ENCODE results near the gene MATR3. TPM values are rescaled to one million over a fixed set of nuclear protein-coding genes. Genes with fewer than 3 reads are reported as not detected.
A peak's percentile ranks its signal among the peaks of the same experiment; 100 is the strongest.
"Not testable (repeated sequence)": the region's sequence is repeated elsewhere in the genome, so short reads cannot be mapped to it uniquely, and the experiment has no call there.

MATR3 gene
- total and polyA plus RNA-seq, 7 experiments from 2014 or later = 219 to 379 (median 291) TPM

GRCh38 chr5:139342423-139342723 is 48.8 kb downstream of the MATR3 start:
- H3K36me3 Mint-ChIP-seq = peaks cover 0 to 21% (median 17%) of the 10 kb centered on the region in 5 donors
- H3K4me1 ChIP-seq (ENCODE audit: control insufficient read depth in 2 of 2, insufficient read depth in 2 of 2, low read length in 2 of 2) = peaks cover 28 to 30% of the 10 kb centered on the region in 2 donors
- H3K36me3 ChIP-seq (ENCODE audit: control insufficient read depth in 2 of 3, insufficient read depth in 3 of 3, low read length in 3 of 3) = peaks cover 0 to 5% (median 0%) of the 10 kb centered on the region in 3 experiments
- H3K27me3 Mint-ChIP-seq = peaks cover 0 to 5% (median 0%) of the 10 kb centered on the region in 5 donors
- H3K9me3 Mint-ChIP-seq = peaks cover 0 to 11% (median 0%) of the 10 kb centered on the region in 11 donors
- H3K27me3 ChIP-seq (ENCODE audit: control insufficient read depth in 2 of 2, insufficient read depth in 2 of 2, low read length in 2 of 2) = no peaks in the 10 kb centered on the region
- peak overlapping the region; percentile 96 to 100 (median 99) for H3K27ac Mint-ChIP-seq
- H3K4me1 Mint-ChIP-seq = peaks cover 34 to 68% (median 59%) of the 10 kb centered on the region in 7 donors
- DNase-seq (peak in 2 of 9 donors; percentile 81 to 86), ATAC-seq (no peak)
- H3K4me3 Mint-ChIP-seq = peak overlapping the region; percentile 95 to 100 (median 98)
- intact Hi-C loops (cut with micrococcal nuclease) = loop anchor here (1.0 to 10.0 kb wide), 12 partner anchors 70 to 1164 kb away; partner anchors contain the start of genes ANKHD1 (in 2 of the 2), BRD8 (in 1 of the 2), CDC25C (in 1 of the 2) and CYSTM1 (in 1 of the 2)
- no peaks in the 10 kb centered on the region for H3K9me3 ChIP-seq (ENCODE audit: control insufficient read depth in 2 of 3, low read length in 3 of 3)
- peak overlapping the region; percentile 98 for H3K27ac ChIP-seq (ENCODE audit: low read depth, low read length)
- H3K4me3 ChIP-seq (ENCODE audit: low read length) = peak overlapping the region; percentile 96
- ChIA-PET CTCF (interaction anchor here (0.7 to 1.3 kb wide), 4 partner anchors 24 to 61 kb away, joined by 3 to 5 read pairs (median 4); partner anchors contain the start of genes MATR3 and SPATA24), POLR2A (interaction anchor here (0.7 to 3.6 kb wide), 25 partner anchors 9 to 1004 kb away, joined by 3 to 61 read pairs (median 7); partner anchors contain the start of genes DNAJC18, ETF1, FAM53C and HSPA9)

DNA sequence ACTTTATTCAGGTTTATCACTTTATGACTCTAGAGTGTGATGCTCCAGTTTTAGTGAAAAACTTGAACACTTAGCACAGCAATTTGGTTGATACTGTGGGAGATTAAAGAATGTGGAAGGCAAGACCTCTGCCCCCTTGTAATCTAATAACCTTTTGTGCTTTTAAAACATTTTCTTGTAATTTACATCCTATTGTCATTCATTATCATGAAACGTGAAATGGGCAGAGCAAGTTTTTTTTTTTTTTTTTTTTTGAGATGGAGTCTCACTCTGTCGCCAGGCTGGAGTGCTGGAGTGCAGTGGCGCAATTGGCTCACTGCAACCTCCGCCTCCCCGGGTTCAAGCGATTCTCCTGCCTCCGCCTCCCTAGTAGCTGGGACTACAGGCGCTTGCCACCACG is 49.9 kb downstream of the MATR3 start:
- Mint-ChIP-seq H3K27me3 (peaks cover 0 to 5% (median 0%) of the 10 kb centered on the region in 5 donors), H3K27ac (peak overlapping the region in 6 of 9 donors; percentile 96 to 100 (median 98)), H3K4me1 (peaks cover 34 to 74% (median 64%) of the 10 kb centered on the region in 7 donors), H3K9me3 (peaks cover 0 to 11% (median 0%) of the 10 kb centered on the region in 11 donors), H3K4me3 (peak overlapping the region; percentile 95 to 100 (median 98)), H3K36me3 (peaks cover 0 to 21% (median 17%) of the 10 kb centered on the region in 5 donors)
- no peaks in the 10 kb centered on the region for H3K27me3 ChIP-seq (ENCODE audit: control insufficient read depth in 2 of 2, insufficient read depth in 2 of 2, low read length in 2 of 2)
- H3K36me3 ChIP-seq (ENCODE audit: control insufficient read depth in 2 of 3, insufficient read depth in 3 of 3, low read length in 3 of 3) = peaks cover 0 to 5% (median 0%) of the 10 kb centered on the region in 3 experiments
- H3K4me1 ChIP-seq (ENCODE audit: control insufficient read depth in 2 of 2, insufficient read depth in 2 of 2, low read length in 2 of 2) = peaks cover 28 to 30% of the 10 kb centered on the region in 2 donors
- CTCF ChIA-PET = no interaction called here
- H3K27ac ChIP-seq (ENCODE audit: low read depth, low read length) = peak overlapping the region; percentile 98
- DNase-seq = no peak
- peak overlapping the region; percentile 96 for H3K4me3 ChIP-seq (ENCODE audit: low read length)
- intact Hi-C loops (cut with micrococcal nuclease) = loop anchor here (2.0 to 10.0 kb wide), 9 partner anchors 71 to 1165 kb away; partner anchors contain the start of genes ANKHD1 (in 2 of the 2), BRD8 (in 1 of the 2), CDC25C (in 1 of the 2) and CYSTM1 (in 1 of the 2)
- ATAC-seq = no peak
- POLR2A ChIA-PET = interaction anchor here (1.2 kb wide), 1 partner anchor 50 kb away, joined by 5 read pairs; the partner anchor contains the start of gene MATR3
- no peaks in the 10 kb centered on the region for H3K9me3 ChIP-seq (ENCODE audit: control insufficient read depth in 2 of 3, low read length in 3 of 3)

GRCh38 chr5:139344177-139344576 is 50.6 kb downstream of the MATR3 start:
- Histone ChIP-seq H3K4me3 (ENCODE audit: low read length) (no peak overlapping the region), H3K4me1 (ENCODE audit: control insufficient read depth in 2 of 2, insufficient read depth in 2 of 2, low read length in 2 of 2) (peaks cover 28 to 30% of the 10 kb centered on the region in 2 donors), H3K27me3 (ENCODE audit: control insufficient read depth in 2 of 2, insufficient read depth in 2 of 2, low read length in 2 of 2) (no peaks in the 10 kb centered on the region), H3K36me3 (ENCODE audit: control insufficient read depth in 2 of 3, insufficient read depth in 3 of 3, low read length in 3 of 3) (peaks cover 0 to 5% (median 0%) of the 10 kb centered on the region in 3 experiments), H3K27ac (ENCODE audit: low read depth, low read length) (no peak overlapping the region), H3K9me3 (ENCODE audit: control insufficient read depth in 2 of 3, low read length in 3 of 3) (no peaks in the 10 kb centered on the region)
- Mint-ChIP-seq H3K27ac (peak overlapping the region in 4 of 9 donors; percentile 28 to 41 (median 36)), H3K36me3 (peaks cover 0 to 23% (median 17%) of the 10 kb centered on the region in 5 donors), H3K27me3 (peaks cover 0 to 5% (median 0%) of the 10 kb centered on the region in 5 donors), H3K4me3 (peak overlapping the region; percentile 65 to 100 (median 95)), H3K9me3 (peaks cover 0 to 11% (median 0%) of the 10 kb centered on the region in 11 donors), H3K4me1 (peaks cover 38 to 75% (median 63%) of the 10 kb centered on the region in 7 donors)
- intact Hi-C loops (cut with micrococcal nuclease) = loop anchor here (5.0 to 10.0 kb wide), 7 partner anchors 72 to 1061 kb away; partner anchors contain the start of genes ANKHD1 (in 2 of the 2), CDC25C (in 1 of the 2), CYSTM1 (in 1 of the 2) and FAM53C (in 1 of the 2)
- ChIA-PET CTCF (no interaction called here), POLR2A (interaction anchor here (0.7 to 1.2 kb wide), 3 partner anchors 40 to 51 kb away, joined by 3 to 5 read pairs (median 4); partner anchors contain the start of gene MATR3)
- no peak for ATAC-seq
- DNase-seq = no peak

DNA sequence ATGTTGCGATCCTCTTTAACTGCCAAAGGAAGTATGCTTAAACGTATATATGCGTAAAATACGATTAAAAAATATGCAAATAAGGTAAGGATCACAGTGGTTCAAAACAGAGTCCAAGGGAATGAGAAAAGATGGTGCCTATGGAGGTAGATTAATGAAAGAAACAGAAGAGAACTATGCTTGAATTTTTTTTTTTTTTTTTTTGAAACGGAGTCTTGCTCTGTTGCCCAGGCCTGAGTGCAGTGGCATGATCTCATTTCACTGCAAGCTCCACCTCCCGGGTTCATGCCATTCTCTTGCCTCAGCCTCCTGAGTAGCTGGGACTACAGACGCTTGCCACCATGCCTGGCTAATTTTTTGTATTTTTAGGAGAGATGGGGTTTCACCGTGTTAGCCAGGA is 51.9 kb downstream of the MATR3 start:
- H3K27me3 ChIP-seq (ENCODE audit: control insufficient read depth in 2 of 2, insufficient read depth in 2 of 2, low read length in 2 of 2); H3K27ac ChIP-seq (ENCODE audit: low read depth, low read length); DNase-seq; H3K36me3 ChIP-seq (ENCODE audit: control insufficient read depth in 2 of 3, insufficient read depth in 3 of 3, low read length in 3 of 3); H3K4me3 ChIP-seq (ENCODE audit: low read length); POLR2A ChIA-PET; H3K27me3 Mint-ChIP-seq; ATAC-seq; H3K9me3 ChIP-seq (ENCODE audit: control insufficient read depth in 2 of 3, low read length in 3 of 3): not testable (repeated sequence)
- intact Hi-C loops (cut with micrococcal nuclease) = loop anchor here (10.0 kb wide), 2 partner anchors 1011 to 1059 kb away; partner anchors contain the start of genes ANKHD1 (in 1 of the 2), CDC25C (in 1 of the 2) and FAM53C (in 1 of the 2)
- H3K4me1 ChIP-seq (ENCODE audit: control insufficient read depth in 2 of 2, insufficient read depth in 2 of 2, low read length in 2 of 2) = peaks cover 28 to 30% of the 10 kb centered on the region in 2 donors
- Mint-ChIP-seq H3K27ac (peak overlapping the region in 1 of 9 donors; percentile 58), H3K36me3 (peaks cover 0 to 23% (median 17%) of the 10 kb centered on the region in 5 donors), H3K9me3 (peaks cover 0 to 12% (median 0%) of the 10 kb centered on the region in 11 donors), H3K4me3 (peak overlapping the region in 9 of 10 donors; percentile 11 to 100 (median 43)), H3K4me1 (peaks cover 39 to 82% (median 61%) of the 10 kb centered on the region in 7 donors)
- CTCF ChIA-PET = interaction anchor here (0.6 kb wide), 1 partner anchor 1035 kb away, joined by 3 read pairs; no protein-coding TSS in a partner anchor

DNA sequence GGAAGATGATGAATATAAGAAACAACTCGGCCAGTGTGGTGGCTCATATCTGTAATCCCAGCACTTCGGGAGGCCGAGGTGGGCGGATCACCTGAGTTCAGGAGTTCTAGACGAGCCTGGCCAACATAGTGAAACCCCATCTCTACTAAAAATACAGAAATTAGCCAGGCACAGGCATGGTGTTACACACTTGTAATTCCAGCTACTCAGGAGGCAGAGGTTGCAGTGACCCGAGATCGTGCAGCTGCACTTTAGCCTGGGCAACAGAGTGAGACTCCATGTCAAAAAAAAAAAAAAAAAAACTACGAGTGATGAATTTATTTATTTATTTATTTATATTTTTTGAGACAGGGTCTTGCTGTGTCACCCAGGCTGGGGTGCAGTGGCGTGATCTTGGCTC is 54.3 kb downstream of the MATR3 start:
- ChIA-PET CTCF (interaction anchor here (0.6 kb wide), 1 partner anchor 1170 kb away, joined by 4 read pairs; no protein-coding TSS in a partner anchor), POLR2A (interaction anchor here (0.7 kb wide), 1 partner anchor 48 kb away, joined by 3 read pairs; no protein-coding TSS in a partner anchor)
- ATAC-seq = not testable (repeated sequence)

DNA sequence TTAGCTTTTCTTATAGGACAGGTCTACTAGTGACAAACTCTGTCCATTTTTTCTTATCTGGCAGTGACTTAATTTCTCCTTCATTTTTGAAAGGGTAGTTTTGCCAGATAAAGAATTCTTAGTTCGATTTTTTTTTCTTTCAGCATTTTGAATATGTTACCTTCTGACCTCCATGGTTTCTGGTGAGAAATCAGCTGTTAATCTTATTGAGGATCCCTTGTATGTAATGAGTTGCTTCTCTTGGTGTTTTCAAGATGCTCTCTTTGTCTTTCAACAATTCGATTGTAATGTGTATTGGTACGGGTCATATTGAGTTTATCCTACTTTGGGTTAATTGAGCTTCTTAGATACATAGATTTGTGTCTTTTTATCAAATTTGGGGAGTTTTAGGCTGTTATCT is 60.6 kb downstream of the MATR3 start:
- no peaks in the 10 kb centered on the region for H3K9me3 ChIP-seq (ENCODE audit: control insufficient read depth in 2 of 3, low read length in 3 of 3)
- H3K4me1 Mint-ChIP-seq = peaks cover 19 to 67% (median 52%) of the 10 kb centered on the region in 7 donors
- ChIA-PET POLR2A (interaction anchor here (1.1 kb wide), 1 partner anchor 12 kb away, joined by 4 read pairs; the partner anchor contains the start of gene PAIP2), CTCF (no interaction called here)
- intact Hi-C loops (cut with micrococcal nuclease) = no loop called here
- H3K4me3 ChIP-seq (ENCODE audit: low read length) = no peak overlapping the region
- H3K36me3 ChIP-seq (ENCODE audit: control insufficient read depth in 2 of 3, insufficient read depth in 3 of 3, low read length in 3 of 3) = peaks cover 0 to 8% (median 0%) of the 10 kb centered on the region in 3 experiments
- peak overlapping the region in 2 of 10 donors; percentile 3 to 20 for H3K4me3 Mint-ChIP-seq
- H3K9me3 Mint-ChIP-seq = peaks cover 0 to 7% (median 0%) of the 10 kb centered on the region in 11 donors
- H3K27me3 ChIP-seq (ENCODE audit: control insufficient read depth in 2 of 2, insufficient read depth in 2 of 2, low read length in 2 of 2) = no peaks in the 10 kb centered on the region
- H3K27ac Mint-ChIP-seq = peak overlapping the region in 3 of 9 donors; percentile 18 to 68 (median 51)
- DNase-seq (no peak), ATAC-seq (no peak)
- peaks cover 0 to 23% (median 13%) of the 10 kb centered on the region in 5 donors for H3K36me3 Mint-ChIP-seq
- H3K4me1 ChIP-seq (ENCODE audit: control insufficient read depth in 2 of 2, insufficient read depth in 2 of 2, low read length in 2 of 2) = no peaks in the 10 kb centered on the region
- H3K27me3 Mint-ChIP-seq = no peaks in the 10 kb centered on the region
- H3K27ac ChIP-seq (ENCODE audit: low read depth, low read length) = no peak overlapping the region

More for the DNA sequence above, 54.3 kb downstream of the MATR3 start:
- intact Hi-C loops (cut with micrococcal nuclease) = loop anchor here (10.0 kb wide), 2 partner anchors 1013 to 1057 kb away; partner anchors contain the start of genes ANKHD1 (in 1 of the 2), CDC25C (in 1 of the 2) and FAM53C (in 1 of the 2)
- H3K27me3 Mint-ChIP-seq; H3K27ac Mint-ChIP-seq; H3K27me3 ChIP-seq (ENCODE audit: control insufficient read depth in 2 of 2, insufficient read depth in 2 of 2, low read length in 2 of 2); H3K4me3 ChIP-seq (ENCODE audit: low read length); H3K36me3 ChIP-seq (ENCODE audit: control insufficient read depth in 2 of 3, insufficient read depth in 3 of 3, low read length in 3 of 3); DNase-seq; H3K9me3 ChIP-seq (ENCODE audit: control insufficient read depth in 2 of 3, low read length in 3 of 3); H3K27ac ChIP-seq (ENCODE audit: low read depth, low read length); H3K9me3 Mint-ChIP-seq: not testable (repeated sequence)
- peaks cover 39 to 84% (median 65%) of the 10 kb centered on the region in 7 donors for H3K4me1 Mint-ChIP-seq
- H3K36me3 Mint-ChIP-seq = peaks cover 0 to 23% (median 17%) of the 10 kb centered on the region in 5 donors
- H3K4me3 Mint-ChIP-seq = peak overlapping the region in 1 of 10 donors; percentile 57
- H3K4me1 ChIP-seq (ENCODE audit: control insufficient read depth in 2 of 2, insufficient read depth in 2 of 2, low read length in 2 of 2) = peaks cover 18 to 21% of the 10 kb centered on the region in 2 donors
